HepG2 (cell line): ENCODE results near the gene FKBP1B. TPM values are rescaled to one million over a fixed set of nuclear protein-coding genes. Genes with fewer than 3 reads are reported as not detected.

ENCODE experiments used
- CBX1 ChIP-seq: IDR thresholded peaks from one replicate; pipeline ENCODE4 v1.6.1; 2016; ENCODE audit warnings: antibody characterized with exemption, low read depth
- GATAD1 ChIP-seq: IDR thresholded peaks from 2 replicates; pipeline ENCODE4 v1.6.1; 2016; ENCODE audit warnings: missing genetic modification reagents, missing compliant biosample characterization
- HHEX ChIP-seq: IDR thresholded peaks from 2 replicates; pipeline ENCODE4 v1.6.1; 2016; ENCODE audit warnings: control low read depth
- KLF11 ChIP-seq: IDR thresholded peaks from 2 replicates; pipeline ENCODE4 v1.6.1; 2016; ENCODE audit warnings: missing compliant biosample characterization
- MAZ ChIP-seq, 2 experiments: sonication (generic) in 1 of 2; formaldehyde crosslinking in 1 of 2; IDR thresholded peaks; 2 replicates each; pipeline versions ENCODE4 v1.5.0 to v1.6.1; 2012 to 2020; ENCODE audit warnings: low read depth in 2 of 2, mild to moderate bottlenecking in 2 of 2, borderline replicate concordance in 1 of 2, improper control_type of control experiment in 1 of 2, low read length in 1 of 2, missing genetic modification reagents in 1 of 2, moderate library complexity in 1 of 2
- PTBP1 ChIP-seq: fragments of 200-400 bp; formaldehyde crosslinking; IDR thresholded peaks from 2 replicates; pipeline ENCODE4 v1.6.1; 2018; ENCODE audit warnings: low read length, low read depth; ENCODE audit not compliant: poor library complexity, severe bottlenecking
- SP4 ChIP-seq: sonication (generic); formaldehyde crosslinking; IDR thresholded peaks from 2 replicates; pipeline ENCODE4 v1.8.1; 2023; ENCODE audit warnings: mild to moderate bottlenecking, missing genetic modification reagents
- STAG1 ChIP-seq: sonication (generic); formaldehyde crosslinking; IDR thresholded peaks from 2 replicates; pipeline ENCODE4 v1.4.0; 2020; ENCODE audit warnings: missing genetic modification reagents
- THAP9 ChIP-seq: sonication (generic); formaldehyde crosslinking; IDR thresholded peaks from 2 replicates; pipeline ENCODE4; 2020; ENCODE audit warnings: missing genetic modification reagents, mild to moderate bottlenecking, borderline replicate concordance
- XRCC5 ChIP-seq: fragments of 200-400 bp; formaldehyde crosslinking; optimal IDR thresholded peaks from 2 replicates; pipeline ENCODE3; 2017; ENCODE audit warnings: mild to moderate bottlenecking, low read length
- YY1 ChIP-seq: IDR thresholded peaks from 2 replicates; pipeline ENCODE4 v1.6.1; 2011; ENCODE audit warnings: low read length, low read depth, moderate library complexity, mild to moderate bottlenecking; ENCODE audit not compliant: insufficient read depth, insufficient replicate concordance
- ZFY ChIP-seq: sonication (generic); formaldehyde crosslinking; IDR thresholded peaks from 2 replicates; pipeline ENCODE4 v1.4.0; 2020; ENCODE audit warnings: missing genetic modification reagents
- ZNF205 ChIP-seq: IDR thresholded peaks from 2 replicates; pipeline ENCODE4 v1.6.1; 2018; ENCODE audit warnings: missing biosample characterization, missing genetic modification reagents
- ZNF598 ChIP-seq: sonication (generic); formaldehyde crosslinking; IDR thresholded peaks from 2 replicates; pipeline ENCODE4 v1.5.1; 2020; ENCODE audit warnings: mild to moderate bottlenecking, missing genetic modification reagents, borderline replicate concordance
- ZNF614 ChIP-seq: IDR thresholded peaks from 2 replicates; pipeline ENCODE4 v1.6.1; 2018; ENCODE audit warnings: missing biosample characterization, missing genetic modification reagents, inconsistent platforms, borderline replicate concordance
- polyA plus RNA-seq, 8 experiments: library from polyadenylated mRNA; depleted of rRNA in 3 of 8; stranded (reverse) in 7 of 8; unstranded in 1 of 8; fragments of >200 nt; fragmentation: Illumina TruSeq in 4 of 8; extraction: Trizol in 4 of 8; gene quantifications; 2 replicates each; pipeline versions ENCODE4 v1.2.1 to v1.2.3, GENCODE V29; 2011 to 2016; ENCODE audit warnings: low read depth in 4 of 8, missing spikeins in 1 of 8, mixed read lengths in 1 of 8; ENCODE audit not compliant: insufficient read depth in 1 of 8
- total RNA-seq, 5 experiments: library from RNA; depleted of rRNA; stranded (reverse); fragments of >200 nt; fragmentation: Illumina TruSeq; extraction: Trizol; gene quantifications; 2 replicates each; pipeline ENCODE4 v1.2.3, GENCODE V29; 2016; ENCODE audit warnings: low read depth in 1 of 5
- TF ChIP-seq, protein P1 (sequence below): sonication (generic); formaldehyde crosslinking; IDR thresholded peaks from 2 replicates; pipeline ENCODE4 v1.5.0; 2020; ENCODE audit warnings: mild to moderate bottlenecking, low read depth, missing genetic modification reagents, borderline replicate concordance
- TF ChIP-seq, protein P2 (sequence below): sonication (generic); formaldehyde crosslinking; IDR thresholded peaks from 2 replicates; pipeline ENCODE4 v1.4.0; 2020; ENCODE audit warnings: missing genetic modification reagents
- TF ChIP-seq, protein P3 (sequence below): sonication (generic); formaldehyde crosslinking; IDR thresholded peaks from 2 replicates; pipeline ENCODE4 v1.5.1; 2020; ENCODE audit warnings: missing genetic modification reagents, mild to moderate bottlenecking, borderline replicate concordance
- TF ChIP-seq, protein P4 (sequence below): IDR thresholded peaks from 2 replicates; pipeline ENCODE4 v1.6.1; 2016; ENCODE audit warnings: low read depth, borderline replicate concordance
- TF ChIP-seq, protein P5 (sequence below): sonication (generic); formaldehyde crosslinking; IDR thresholded peaks from 2 replicates; pipeline ENCODE4 v1.4.0; 2020; ENCODE audit warnings: missing genetic modification reagents

FKBP1B gene
- total and polyA plus RNA-seq, 2 of the 13 experiments (the other 11 are each of a cell fraction or from before 2014, with no cell fraction given) = 35.2 to 96.3 TPM

- TF ChIP-seq XRCC5 (peak; percentile 77), MAZ (IDR thresholded peaks at IDR 0.05; ENCODE audit: borderline replicate concordance, low read depth, low read length) (0 out of 2 replicates have a peak, but pooled peaks have one; percentile 39), MAZ (CRISPR knock-in tag; IDR thresholded peaks at IDR 0.05; ENCODE audit: low read depth) (peak; percentile 82), THAP9 (CRISPR knock-in tag) (peak; percentile 7; the same call in 1 of the 2 replicates), KLF11 (CRISPR knock-in tag) (peak; percentile 49; the same call in 1 of the 2 replicates), CBX1 (no peak), ZFY (CRISPR knock-in tag) (peak; percentile 24; the same call in 1 of the 2 replicates), PTBP1 (peak; percentile 51), SP4 (CRISPR knock-in tag) (peak; percentile 54; the same call in 1 of the 2 replicates), ZNF598 (CRISPR knock-in tag) (0 out of 2 replicates have a peak, but pooled peaks have one; percentile 79), ZNF205 (CRISPR knock-in tag) (0 out of 2 replicates have a peak, but pooled peaks have one; percentile 13), YY1 (peak; percentile 51), GATAD1 (peak; percentile 59; the same call in 1 of the 2 replicates), ZNF614 (CRISPR knock-in tag) (peak; percentile 18; the same call in 1 of the 2 replicates), HHEX (CRISPR knock-in tag) (no peak), STAG1 (CRISPR knock-in tag) (peak; percentile 97)
- TF ChIP-seq, protein P1, sequence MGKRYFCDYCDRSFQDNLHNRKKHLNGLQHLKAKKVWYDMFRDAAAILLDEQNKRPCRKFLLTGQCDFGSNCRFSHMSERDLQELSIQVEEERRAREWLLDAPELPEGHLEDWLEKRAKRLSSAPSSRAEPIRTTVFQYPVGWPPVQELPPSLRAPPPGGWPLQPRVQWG (CRISPR knock-in tag) = no peak
- TF ChIP-seq, protein P2, sequence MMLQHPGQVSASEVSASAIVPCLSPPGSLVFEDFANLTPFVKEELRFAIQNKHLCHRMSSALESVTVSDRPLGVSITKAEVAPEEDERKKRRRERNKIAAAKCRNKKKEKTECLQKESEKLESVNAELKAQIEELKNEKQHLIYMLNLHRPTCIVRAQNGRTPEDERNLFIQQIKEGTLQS (CRISPR knock-in tag) = 0 out of 2 replicates have a peak, but pooled peaks have one; percentile 22
- TF ChIP-seq, protein P3, sequence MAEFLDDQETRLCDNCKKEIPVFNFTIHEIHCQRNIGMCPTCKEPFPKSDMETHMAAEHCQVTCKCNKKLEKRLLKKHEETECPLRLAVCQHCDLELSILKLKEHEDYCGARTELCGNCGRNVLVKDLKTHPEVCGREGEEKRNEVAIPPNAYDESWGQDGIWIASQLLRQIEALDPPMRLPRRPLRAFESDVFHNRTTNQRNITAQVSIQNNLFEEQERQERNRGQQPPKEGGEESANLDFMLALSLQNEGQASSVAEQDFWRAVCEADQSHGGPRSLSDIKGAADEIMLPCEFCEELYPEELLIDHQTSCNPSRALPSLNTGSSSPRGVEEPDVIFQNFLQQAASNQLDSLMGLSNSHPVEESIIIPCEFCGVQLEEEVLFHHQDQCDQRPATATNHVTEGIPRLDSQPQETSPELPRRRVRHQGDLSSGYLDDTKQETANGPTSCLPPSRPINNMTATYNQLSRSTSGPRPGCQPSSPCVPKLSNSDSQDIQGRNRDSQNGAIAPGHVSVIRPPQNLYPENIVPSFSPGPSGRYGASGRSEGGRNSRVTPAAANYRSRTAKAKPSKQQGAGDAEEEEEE = no peak
- TF ChIP-seq, protein P4, sequence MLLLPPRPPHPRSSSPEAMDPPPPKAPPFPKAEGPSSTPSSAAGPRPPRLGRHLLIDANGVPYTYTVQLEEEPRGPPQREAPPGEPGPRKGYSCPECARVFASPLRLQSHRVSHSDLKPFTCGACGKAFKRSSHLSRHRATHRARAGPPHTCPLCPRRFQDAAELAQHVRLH = peak; percentile 20; the same call in 1 of the 2 replicates
- TF ChIP-seq, protein P5, sequence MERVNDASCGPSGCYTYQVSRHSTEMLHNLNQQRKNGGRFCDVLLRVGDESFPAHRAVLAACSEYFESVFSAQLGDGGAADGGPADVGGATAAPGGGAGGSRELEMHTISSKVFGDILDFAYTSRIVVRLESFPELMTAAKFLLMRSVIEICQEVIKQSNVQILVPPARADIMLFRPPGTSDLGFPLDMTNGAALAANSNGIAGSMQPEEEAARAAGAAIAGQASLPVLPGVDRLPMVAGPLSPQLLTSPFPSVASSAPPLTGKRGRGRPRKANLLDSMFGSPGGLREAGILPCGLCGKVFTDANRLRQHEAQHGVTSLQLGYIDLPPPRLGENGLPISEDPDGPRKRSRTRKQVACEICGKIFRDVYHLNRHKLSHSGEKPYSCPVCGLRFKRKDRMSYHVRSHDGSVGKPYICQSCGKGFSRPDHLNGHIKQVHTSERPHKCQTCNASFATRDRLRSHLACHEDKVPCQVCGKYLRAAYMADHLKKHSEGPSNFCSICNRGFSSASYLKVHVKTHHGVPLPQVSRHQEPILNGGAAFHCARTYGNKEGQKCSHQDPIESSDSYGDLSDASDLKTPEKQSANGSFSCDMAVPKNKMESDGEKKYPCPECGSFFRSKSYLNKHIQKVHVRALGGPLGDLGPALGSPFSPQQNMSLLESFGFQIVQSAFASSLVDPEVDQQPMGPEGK (CRISPR knock-in tag) = peak; percentile 32; the same call in 1 of the 2 replicates
Observed at GRCh38 chr2:24021122-24021998, 28.2 kb upstream of the FKBP1B start (continued).
